Measurements from ENCODE around the gene DPPA5. TPM values are rescaled to one million over a fixed set of nuclear protein-coding genes. Genes with fewer than 3 reads are reported as not detected.

The DPPA5 gene
- total RNA-seq, 1 donor from 2014 or later: not detected

DNA sequence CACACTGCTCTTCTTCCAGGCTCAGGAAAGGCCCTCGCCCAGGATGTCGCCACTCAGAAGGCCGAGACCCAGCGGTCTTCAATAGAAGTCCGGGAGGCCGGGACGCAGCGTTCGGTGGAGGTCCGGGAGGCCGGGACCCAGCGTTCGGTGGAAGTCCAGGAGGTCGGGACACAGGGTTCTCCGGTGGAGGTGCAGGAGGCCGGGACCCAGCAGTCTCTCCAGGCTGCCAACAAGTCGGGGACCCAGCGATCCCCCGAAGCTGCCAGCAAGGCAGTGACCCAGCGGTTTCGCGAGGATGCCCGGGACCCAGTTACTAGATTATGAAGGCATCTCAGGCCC, 9.4 kb upstream of the DPPA5 start:
- Mint-ChIP-seq H3K9me3 (ENCODE audit: low read depth) (no peaks in the 10 kb centered on the region), H3K27me3 (peaks cover 3% of the 10 kb centered on the region), H3K4me3 (ENCODE audit: low read depth) (no peak overlapping the region), H3K4me1 (ENCODE audit: low read depth) (no peaks in the 10 kb centered on the region), H3K27ac (no peak overlapping the region), H3K36me3 (ENCODE audit: insufficient read depth) (no peaks in the 10 kb centered on the region)
- TF ChIP-seq, protein P1, sequence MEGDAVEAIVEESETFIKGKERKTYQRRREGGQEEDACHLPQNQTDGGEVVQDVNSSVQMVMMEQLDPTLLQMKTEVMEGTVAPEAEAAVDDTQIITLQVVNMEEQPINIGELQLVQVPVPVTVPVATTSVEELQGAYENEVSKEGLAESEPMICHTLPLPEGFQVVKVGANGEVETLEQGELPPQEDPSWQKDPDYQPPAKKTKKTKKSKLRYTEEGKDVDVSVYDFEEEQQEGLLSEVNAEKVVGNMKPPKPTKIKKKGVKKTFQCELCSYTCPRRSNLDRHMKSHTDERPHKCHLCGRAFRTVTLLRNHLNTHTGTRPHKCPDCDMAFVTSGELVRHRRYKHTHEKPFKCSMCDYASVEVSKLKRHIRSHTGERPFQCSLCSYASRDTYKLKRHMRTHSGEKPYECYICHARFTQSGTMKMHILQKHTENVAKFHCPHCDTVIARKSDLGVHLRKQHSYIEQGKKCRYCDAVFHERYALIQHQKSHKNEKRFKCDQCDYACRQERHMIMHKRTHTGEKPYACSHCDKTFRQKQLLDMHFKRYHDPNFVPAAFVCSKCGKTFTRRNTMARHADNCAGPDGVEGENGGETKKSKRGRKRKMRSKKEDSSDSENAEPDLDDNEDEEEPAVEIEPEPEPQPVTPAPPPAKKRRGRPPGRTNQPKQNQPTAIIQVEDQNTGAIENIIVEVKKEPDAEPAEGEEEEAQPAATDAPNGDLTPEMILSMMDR (IDR thresholded peaks at IDR 0.05; ENCODE audit: unreplicated experiment): no peak
- no peak for DNase-seq (ENCODE audit: low spot score, unreplicated experiment)

DNA sequence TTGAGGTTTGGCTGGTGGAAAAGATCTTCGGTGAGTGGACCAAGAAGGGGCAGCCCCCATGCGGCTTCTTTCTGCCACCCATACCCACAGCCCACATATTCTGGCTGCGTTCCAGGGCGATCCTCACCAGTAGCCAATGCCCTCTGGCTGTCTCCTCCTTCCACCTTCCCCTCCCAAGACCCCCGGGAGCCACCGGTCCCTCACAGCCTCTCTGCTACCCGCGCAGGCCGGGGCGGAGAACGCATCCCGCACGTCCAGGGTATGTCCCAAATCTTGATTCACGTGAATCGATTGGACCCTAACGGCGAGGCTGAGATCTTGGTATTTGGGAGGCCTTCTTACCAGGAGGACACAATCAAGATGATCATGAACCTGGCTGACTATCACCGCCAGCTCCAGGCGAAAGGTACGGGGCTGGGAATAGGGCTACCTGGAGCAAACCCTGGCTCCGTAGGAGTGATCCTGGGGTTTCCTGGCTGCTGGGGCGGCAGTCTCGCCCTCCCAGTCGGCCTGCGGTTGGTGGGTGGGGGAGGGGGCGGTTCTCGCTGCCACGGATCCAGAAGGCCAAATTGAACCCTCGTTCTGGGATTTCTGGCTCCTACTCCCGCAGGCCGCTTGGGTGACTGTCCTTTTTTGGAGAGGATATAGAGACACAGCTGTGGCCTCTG, 8.9 kb upstream of the DPPA5 start:
- Mint-ChIP-seq H3K27me3 (no peaks in the 10 kb centered on the region), H3K36me3 (ENCODE audit: insufficient read depth) (no peaks in the 10 kb centered on the region), H3K9me3 (ENCODE audit: low read depth) (no peaks in the 10 kb centered on the region), H3K4me3 (ENCODE audit: low read depth) (no peak overlapping the region), H3K27ac (no peak overlapping the region), H3K4me1 (ENCODE audit: low read depth) (no peaks in the 10 kb centered on the region)
- TF ChIP-seq, protein P1 (IDR thresholded peaks at IDR 0.05; ENCODE audit: unreplicated experiment): no peak
- no peak for DNase-seq (ENCODE audit: low spot score, unreplicated experiment)

DNA sequence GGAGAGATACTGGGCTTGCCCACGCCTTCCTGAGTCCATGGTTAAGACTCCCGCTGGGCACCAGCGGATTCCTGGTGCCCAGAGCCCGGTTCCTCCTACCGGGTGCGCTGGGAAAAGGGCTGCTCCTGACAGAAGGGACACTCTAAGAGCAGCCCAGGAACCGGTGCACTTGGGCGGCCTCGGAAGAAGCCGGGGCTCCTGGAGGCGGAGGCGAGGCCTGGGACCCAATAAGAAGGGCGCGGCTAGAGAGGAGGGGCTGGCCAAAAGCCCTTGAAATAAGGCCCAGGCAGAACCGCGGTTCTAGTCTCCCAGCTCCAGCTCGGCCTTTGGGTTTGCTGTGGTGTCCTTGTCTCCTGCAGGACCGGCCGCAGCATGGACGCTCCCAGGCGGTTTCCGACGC, 8.3 kb upstream of the DPPA5 start, which contains the start of gene KHDC3L:
Gene KHDC3L, plus strand, starts transcription at position 301 of the 400 bp plus-strand sequence. Its CDS starts 72 bp downstream, at position 373.
- TF ChIP-seq, protein P1 (IDR thresholded peaks at IDR 0.05; ENCODE audit: unreplicated experiment): no peak
- Mint-ChIP-seq H3K27me3 (no peaks in the 10 kb centered on the region), H3K9me3 (ENCODE audit: low read depth) (no peaks in the 10 kb centered on the region), H3K36me3 (ENCODE audit: insufficient read depth) (no peaks in the 10 kb centered on the region), H3K4me3 (ENCODE audit: low read depth) (no peak within 1 kb of the TSS), H3K27ac (no peak within 1 kb of the TSS), H3K4me1 (ENCODE audit: low read depth) (no peaks in the 10 kb centered on the region)
- no peak for DNase-seq (ENCODE audit: low spot score, unreplicated experiment)

DNA sequence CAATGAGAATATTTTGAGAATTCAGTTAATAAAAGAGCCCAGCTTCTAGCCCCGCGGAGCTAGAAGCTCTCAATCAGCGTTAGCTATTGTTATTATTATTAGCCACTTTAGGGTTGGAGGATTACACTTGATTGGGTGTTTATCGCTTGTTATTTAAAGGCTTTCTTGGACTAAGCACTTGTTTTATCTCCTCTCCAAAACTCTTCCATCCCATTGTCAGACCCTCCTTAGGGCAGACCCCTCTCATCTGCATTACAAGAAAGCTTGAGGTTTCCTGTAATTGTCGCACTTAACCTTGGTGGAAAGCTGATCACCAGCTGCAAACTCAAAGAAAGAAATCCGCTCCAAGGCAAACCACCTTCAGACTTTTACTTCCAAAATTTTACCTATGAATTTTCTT, 4.8 kb downstream of the DPPA5 start:
- H3K4me1 Mint-ChIP-seq (ENCODE audit: low read depth): no peaks in the 10 kb centered on the region
- H3K27ac Mint-ChIP-seq: no peak overlapping the region
- no peak overlapping the region for H3K4me3 Mint-ChIP-seq (ENCODE audit: low read depth)
- TF ChIP-seq, protein P1 (IDR thresholded peaks at IDR 0.05; ENCODE audit: unreplicated experiment): no peak
- H3K27me3 Mint-ChIP-seq: peaks cover 23% of the 10 kb centered on the region
- DNase-seq (ENCODE audit: low spot score, unreplicated experiment): no peak
- H3K36me3 Mint-ChIP-seq (ENCODE audit: insufficient read depth): no peaks in the 10 kb centered on the region
- H3K9me3 Mint-ChIP-seq (ENCODE audit: low read depth): no peaks in the 10 kb centered on the region

DNA sequence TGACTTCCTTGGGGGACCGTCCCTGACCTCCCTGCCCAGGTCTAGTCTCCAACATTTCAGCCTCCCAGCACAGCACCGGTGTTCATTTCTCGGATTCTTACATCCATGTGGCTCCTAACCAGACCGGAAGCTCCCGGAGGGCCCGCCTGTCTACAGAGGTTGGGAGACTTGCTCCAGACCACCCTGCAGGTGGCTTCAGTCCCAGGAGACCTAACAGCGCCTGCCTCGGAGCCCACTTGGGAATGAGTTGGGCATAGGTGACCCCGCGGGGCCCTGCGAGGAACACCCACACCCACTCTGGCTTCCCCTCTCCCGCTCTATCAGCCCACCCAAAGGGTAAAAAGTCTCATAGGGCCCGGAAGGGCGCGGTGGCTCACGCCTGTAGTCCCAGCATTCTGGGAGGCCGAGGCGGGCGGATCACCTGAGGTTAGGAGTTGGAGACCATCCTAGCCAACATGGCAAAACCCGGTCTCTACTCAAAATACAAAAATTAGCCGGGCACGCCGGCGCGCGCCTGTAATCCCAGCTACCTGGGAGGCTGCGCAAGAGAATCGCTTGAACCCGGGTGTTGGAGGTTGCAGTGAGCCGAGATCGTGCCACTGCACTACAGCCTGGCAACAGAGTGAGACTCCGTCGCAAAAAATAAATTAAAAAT, 5.4 kb downstream of the DPPA5 start:
- Mint-ChIP-seq H3K27ac (no peak overlapping the region), H3K9me3 (ENCODE audit: low read depth) (no peaks in the 10 kb centered on the region), H3K36me3 (ENCODE audit: insufficient read depth) (no peaks in the 10 kb centered on the region), H3K27me3 (peaks cover 23% of the 10 kb centered on the region), H3K4me3 (ENCODE audit: low read depth) (no peak overlapping the region), H3K4me1 (ENCODE audit: low read depth) (no peaks in the 10 kb centered on the region)
- TF ChIP-seq, protein P1 (IDR thresholded peaks at IDR 0.05; ENCODE audit: unreplicated experiment): no peak
- DNase-seq (ENCODE audit: low spot score, unreplicated experiment): no peak

Data from progenitor cell of endocrine pancreas (in vitro differentiated cells).